Activated CD8-positive, alpha-beta memory T cell treated with anti-CD3 and anti-CD28 coated beads, Interleukin-2, amount 10 ng/mL, durations not matched to agents 7 days and 5 days (primary cell): ENCODE results near the gene TCEAL1. TPM values are rescaled to one million over a fixed set of nuclear protein-coding genes. Genes with fewer than 3 reads are reported as not detected.
"Not testable (repeated sequence)": the region's sequence is repeated elsewhere in the genome, so short reads cannot be mapped to it uniquely, and the experiment has no call there.

Experiments
- ATAC-seq: fragments of 150-1000 bp; cut with Tn5 transposase; one replicate; pipeline ENCODE4 v1.10.0; 2021; ENCODE audit warnings: moderate library complexity
- CTCF ChIA-PET: fragments of 350-600 bp; sonication (Branson Sonifier 250); formaldehyde crosslinking; loops from one replicate; lab custom pipeline; 2021; ENCODE audit warnings: antibody characterized with exemption; lab: Charles Lee
- DNase-seq: peaks from one replicate; pipeline ENCODE4 v3.0.0-alpha.2; 2020
- H3K27ac Mint-ChIP-seq: one replicate; pipeline ENCODE4 v1.8.0; 2021; ENCODE audit warnings: mild to moderate bottlenecking, mixed read lengths
- H3K27me3 Mint-ChIP-seq: one replicate; pipeline ENCODE4 v1.8.0; 2021; ENCODE audit warnings: mixed read lengths
- H3K36me3 Mint-ChIP-seq: one replicate; pipeline ENCODE4 v1.8.0; 2021; ENCODE audit warnings: mild to moderate bottlenecking, mixed read lengths
- H3K4me1 Mint-ChIP-seq: one replicate; pipeline ENCODE4 v1.8.0; 2021; ENCODE audit warnings: mixed read lengths
- H3K4me3 Mint-ChIP-seq: one replicate; pipeline ENCODE4 v1.8.0; 2021; ENCODE audit warnings: mild to moderate bottlenecking, moderate library complexity, mixed read lengths
- H3K9me3 Mint-ChIP-seq: one replicate; pipeline ENCODE4 v1.8.0; 2022; ENCODE audit warnings: low read depth, mixed read lengths
- total RNA-seq, 2 experiments: library from RNA; stranded (reverse); gene quantifications; one replicate each; pipeline ENCODE4 v1.2.3, GENCODE V29; 2021

Gene TCEAL1
- total RNA-seq, result 10 to 100 TPM in 1 of 2 experiments, 1 to 10 TPM in 1; 6.7 to 10.3 TPM

- ATAC-seq (peak; percentile 71), DNase-seq (peak; percentile 64)
- Mint-ChIP-seq H3K4me1 (peaks cover 13% of the 10 kb centered on the region), H3K27ac (peak within 1 kb of the TSS; percentile 75), H3K4me3 (peak within 1 kb of the TSS; percentile 84), H3K36me3 (no peaks in the 10 kb centered on the region), H3K27me3 (no peaks in the 10 kb centered on the region), H3K9me3 (no peaks in the 10 kb centered on the region)
- CTCF ChIA-PET, result no interaction called here
These were observed at the start of gene TCEAL1 for GRCh38 chrX:103628386-103629317. TSS of gene TCEAL1 (plus strand) at chrX:103628975. CDS start at chrX:103629917, 942 bp downstream.

- H3K9me3 Mint-ChIP-seq, result no peaks in the 10 kb centered on the region
- peaks cover 16% of the 10 kb centered on the region for H3K27me3 Mint-ChIP-seq
- CTCF ChIA-PET, result no interaction called here
- peaks cover 4% of the 10 kb centered on the region for H3K4me1 Mint-ChIP-seq
- no peaks in the 10 kb centered on the region for H3K36me3 Mint-ChIP-seq
- no peak for DNase-seq
- no peak for ATAC-seq
- no peak overlapping the region for H3K4me3 Mint-ChIP-seq
- no peak overlapping the region for H3K27ac Mint-ChIP-seq
These were observed 44.2 kb upstream of the TCEAL1 start for GRCh38 chrX:103584596-103584995.

- peak; percentile 82 for ATAC-seq
- Mint-ChIP-seq H3K9me3 (no peaks in the 10 kb centered on the region), H3K27ac (no peak within 1 kb of the TSS), H3K4me3 (peak within 1 kb of the TSS; percentile 74), H3K27me3 (peaks cover 13% of the 10 kb centered on the region), H3K36me3 (no peaks in the 10 kb centered on the region), H3K4me1 (peaks cover 6% of the 10 kb centered on the region)
- DNase-seq, result no peak
- CTCF ChIA-PET, result no interaction called here
These were observed 43.1 kb upstream of the TCEAL1 start, which contains the start of gene TCEAL4 for GRCh38 chrX:103585411-103586313. TSS of gene TCEAL4 (plus strand) at chrX:103585515. CDS start at chrX:103586676, 1,161 bp downstream.

GRCh38 chrX:103586314-103586646, 42.5 kb upstream of the TCEAL1 start:
- ATAC-seq (no peak), DNase-seq (no peak)
- Mint-ChIP-seq H3K36me3 (no peaks in the 10 kb centered on the region), H3K27me3 (peaks cover 12% of the 10 kb centered on the region), H3K9me3 (no peaks in the 10 kb centered on the region), H3K4me3 (peak overlapping the region; percentile 74), H3K4me1 (peaks cover 6% of the 10 kb centered on the region), H3K27ac (no peak overlapping the region)
- CTCF ChIA-PET, result no interaction called here

GRCh38 chrX:103586659-103587058, 42.1 kb upstream of the TCEAL1 start:
- Mint-ChIP-seq H3K4me1 (peaks cover 6% of the 10 kb centered on the region), H3K36me3 (peaks cover 1% of the 10 kb centered on the region), H3K27me3 (peaks cover 11% of the 10 kb centered on the region), H3K9me3 (no peaks in the 10 kb centered on the region), H3K4me3 (no peak overlapping the region), H3K27ac (no peak overlapping the region)
- CTCF ChIA-PET, result no interaction called here
- DNase-seq, result no peak
- no peak for ATAC-seq

- H3K4me1 Mint-ChIP-seq, H3K9me3 Mint-ChIP-seq, H3K27me3 Mint-ChIP-seq, DNase-seq, H3K27ac Mint-ChIP-seq, CTCF ChIA-PET, ATAC-seq, H3K4me3 Mint-ChIP-seq, H3K36me3 Mint-ChIP-seq: not testable (repeated sequence)
These were observed 36.5 kb upstream of the TCEAL1 start for GRCh38 chrX:103592295-103592694.

- CTCF ChIA-PET, H3K9me3 Mint-ChIP-seq, ATAC-seq, H3K27ac Mint-ChIP-seq, H3K4me3 Mint-ChIP-seq, H3K4me1 Mint-ChIP-seq, DNase-seq, H3K27me3 Mint-ChIP-seq, H3K36me3 Mint-ChIP-seq: not testable (repeated sequence)
These were observed 33.6 kb upstream of the TCEAL1 start for GRCh38 chrX:103595202-103595601.

GRCh38 chrX:103607364-103608305, 21.1 kb upstream of the TCEAL1 start, which contains the start of gene TCEAL3:
TSS of gene TCEAL3 (plus strand) at chrX:103607963. CDS start at chrX:103609065, 1,102 bp downstream.
- H3K36me3 Mint-ChIP-seq, result no peaks in the 10 kb centered on the region
- H3K27me3 Mint-ChIP-seq, result peaks cover 8% of the 10 kb centered on the region
- H3K9me3 Mint-ChIP-seq, result no peaks in the 10 kb centered on the region
- DNase-seq, result peak; percentile 39
- peak; percentile 82 for ATAC-seq
- H3K4me3 Mint-ChIP-seq, result peak within 1 kb of the TSS; percentile 71
- H3K4me1 Mint-ChIP-seq, result peaks cover 5% of the 10 kb centered on the region
- H3K27ac Mint-ChIP-seq, result no peak within 1 kb of the TSS
- CTCF ChIA-PET, result no interaction called here

- Mint-ChIP-seq H3K27me3 (peaks cover 8% of the 10 kb centered on the region), H3K36me3 (no peaks in the 10 kb centered on the region), H3K4me1 (peaks cover 5% of the 10 kb centered on the region), H3K27ac (no peak overlapping the region), H3K4me3 (peak overlapping the region; percentile 71), H3K9me3 (no peaks in the 10 kb centered on the region)
- no peak for DNase-seq
- ATAC-seq, result no peak
- CTCF ChIA-PET, result no interaction called here
These were observed 20.3 kb upstream of the TCEAL1 start for GRCh38 chrX:103608306-103608963.

GRCh38 chrX:103610282-103610681, 18.5 kb upstream of the TCEAL1 start:
- DNase-seq (no peak), ATAC-seq (no peak)
- peaks cover 5% of the 10 kb centered on the region for H3K4me1 Mint-ChIP-seq
- no peak overlapping the region for H3K27ac Mint-ChIP-seq
- H3K4me3 Mint-ChIP-seq, result no peak overlapping the region
- H3K36me3 Mint-ChIP-seq, result no peaks in the 10 kb centered on the region
- peaks cover 8% of the 10 kb centered on the region for H3K27me3 Mint-ChIP-seq
- H3K9me3 Mint-ChIP-seq, result no peaks in the 10 kb centered on the region
- CTCF ChIA-PET, result interaction anchor here (0.6 kb wide), 1 partner anchor 16 kb away, joined by 4 read pairs; no protein-coding TSS in a partner anchor

GRCh38 chrX:103613362-103613890, 15.3 kb upstream of the TCEAL1 start:
- no peaks in the 10 kb centered on the region for H3K36me3 Mint-ChIP-seq
- H3K4me1 Mint-ChIP-seq, result no peaks in the 10 kb centered on the region
- no peak overlapping the region for H3K27ac Mint-ChIP-seq
- no peak overlapping the region for H3K4me3 Mint-ChIP-seq
- CTCF ChIA-PET, result interaction anchor here (0.9 kb wide), 1 partner anchor 17 kb away, joined by 3 read pairs; no protein-coding TSS in a partner anchor
- no peak for DNase-seq
- no peaks in the 10 kb centered on the region for H3K9me3 Mint-ChIP-seq
- H3K27me3 Mint-ChIP-seq, result no peaks in the 10 kb centered on the region
- no peak for ATAC-seq

- ATAC-seq (no peak), DNase-seq (no peak)
- Mint-ChIP-seq H3K4me1 (no peaks in the 10 kb centered on the region), H3K36me3 (no peaks in the 10 kb centered on the region), H3K27me3 (no peaks in the 10 kb centered on the region), H3K4me3 (no peak overlapping the region), H3K27ac (no peak overlapping the region), H3K9me3 (no peaks in the 10 kb centered on the region)
- CTCF ChIA-PET, result no interaction called here
These were observed 13.8 kb upstream of the TCEAL1 start for GRCh38 chrX:103614999-103615398.
